Right renal cortex interstitium (tissue), 3 donors: Measurements from ENCODE around the gene FGD6. TPM values are rescaled to one million over a fixed set of nuclear protein-coding genes. Genes with fewer than 3 reads are reported as not detected.
A peak's percentile ranks its signal among the peaks of the same experiment; 100 is the strongest.
"Not testable (repeated sequence)": the region's sequence is repeated elsewhere in the genome, so short reads cannot be mapped to it uniquely, and the experiment has no call there.

Experiments used
- DNase-seq, 3 donors: peaks; one replicate each; pipeline ENCODE4 v3.0.0-alpha.2; 2013; ENCODE audit warnings: low read depth in 3 of 3, low spot score in 2 of 3
- polyA plus RNA-seq, 3 donors: library from polyadenylated mRNA; unstranded; fragments of 120-200 nt; gene quantifications; one replicate each; pipeline ENCODE4 v1.2.1, GENCODE V29; 2013; ENCODE audit not compliant: insufficient read length in 3 of 3

The FGD6 gene
- polyA plus RNA-seq, 3 donors, result 9.9 to 10.4 (median 10.2) TPM

DNA sequence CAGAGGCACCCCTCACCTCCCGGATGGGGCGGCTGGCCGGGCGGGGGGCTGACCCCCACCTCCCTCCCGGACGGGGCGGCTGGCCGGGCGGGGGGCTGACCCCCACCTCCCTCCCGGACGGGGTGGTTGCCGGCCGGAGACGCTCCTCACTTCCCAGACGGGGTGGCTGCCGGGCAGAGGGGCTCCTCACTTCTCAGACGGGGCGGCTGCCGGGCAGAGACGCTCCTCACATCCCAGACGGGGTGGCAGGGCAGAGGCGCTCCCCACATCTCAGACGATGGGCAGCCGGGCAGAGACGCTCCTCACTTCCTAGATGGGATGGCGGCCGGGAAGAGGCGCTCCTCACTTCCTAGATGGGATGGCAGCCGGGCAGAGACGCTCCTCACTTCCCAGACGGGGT is 18.4 kb upstream of the FGD6 start:
- DNase-seq, result not testable (repeated sequence)

DNA sequence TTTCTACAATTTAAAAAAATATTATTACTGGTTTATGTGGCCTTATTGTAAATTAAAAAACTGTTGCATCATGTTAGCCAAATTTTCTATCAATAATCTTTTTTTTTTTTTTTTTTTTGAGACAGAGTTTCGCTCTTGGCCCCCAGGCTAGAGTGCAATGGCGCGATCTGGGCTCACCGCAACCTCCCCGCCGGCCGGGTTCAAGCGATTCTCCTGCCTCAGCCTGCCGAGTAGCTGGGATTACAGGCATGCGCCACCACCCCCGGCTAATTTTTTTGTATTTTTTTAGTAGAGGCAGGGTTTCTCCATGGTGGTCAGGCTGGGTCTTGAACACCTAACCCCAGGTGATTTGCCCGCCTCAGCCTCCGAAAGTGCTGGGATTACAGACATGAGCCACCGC is 16.9 kb upstream of the FGD6 start:
- DNase-seq, result not testable (repeated sequence)

DNA sequence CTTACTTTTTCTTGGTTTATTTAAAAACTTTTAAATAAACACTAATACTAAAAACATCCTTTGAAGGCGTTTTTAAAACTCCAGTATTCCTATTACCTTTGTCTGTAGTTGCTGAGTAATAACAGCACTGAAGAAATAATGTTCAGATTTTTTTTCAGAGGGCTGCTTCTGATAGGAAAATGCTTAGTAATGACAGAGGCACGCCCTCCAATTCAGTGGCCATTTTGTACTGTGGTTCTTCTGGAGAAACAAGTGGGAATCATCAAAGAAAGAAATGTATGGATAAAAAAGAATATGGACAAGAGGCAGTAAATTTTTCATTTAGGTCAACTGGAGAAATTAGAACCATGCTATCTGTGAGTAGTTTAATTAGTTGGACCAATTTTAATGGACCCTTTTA is 13.9 kb upstream of the FGD6 start:
- DNase-seq, result no peak

DNA sequence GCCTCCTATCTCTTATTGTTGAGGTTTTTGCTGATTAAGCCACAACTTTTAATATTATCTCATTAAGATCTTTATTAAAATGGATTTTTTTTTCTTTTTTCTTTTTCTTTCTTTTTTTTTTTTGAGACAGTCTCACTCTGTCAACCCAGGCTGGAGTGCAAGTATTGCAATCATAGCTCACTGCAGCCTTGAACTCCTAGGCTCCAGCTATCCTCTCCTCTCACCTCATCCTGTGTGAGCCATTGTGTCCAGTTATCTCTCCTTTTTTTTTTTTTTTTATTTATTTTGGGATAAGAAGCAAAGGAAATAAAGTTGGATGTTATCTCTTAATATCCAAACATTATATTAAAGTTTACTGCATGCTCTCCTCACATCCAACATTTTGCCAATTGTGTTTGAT is 13.0 kb upstream of the FGD6 start:
- DNase-seq, result no peak

DNA sequence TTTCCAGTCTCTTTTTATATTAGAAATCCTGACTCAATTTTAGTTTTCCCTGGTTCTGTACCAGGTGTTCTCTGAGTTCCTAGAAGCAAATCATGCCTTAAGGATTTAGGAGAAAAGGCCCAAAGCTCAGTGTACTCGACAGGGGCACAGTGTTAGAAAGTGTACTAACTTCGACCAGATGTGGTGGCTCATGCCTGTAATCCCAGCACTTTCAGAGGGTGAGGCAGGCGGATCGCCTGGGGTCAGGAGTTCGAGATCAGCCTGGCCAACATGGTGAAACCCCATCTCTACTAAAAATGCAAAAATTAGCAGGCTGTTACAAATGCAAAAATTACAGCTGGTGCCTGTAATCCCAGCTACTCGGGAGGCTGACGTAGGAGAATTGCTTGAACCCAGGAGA is 12.4 kb upstream of the FGD6 start:
- DNase-seq, result no peak

DNA sequence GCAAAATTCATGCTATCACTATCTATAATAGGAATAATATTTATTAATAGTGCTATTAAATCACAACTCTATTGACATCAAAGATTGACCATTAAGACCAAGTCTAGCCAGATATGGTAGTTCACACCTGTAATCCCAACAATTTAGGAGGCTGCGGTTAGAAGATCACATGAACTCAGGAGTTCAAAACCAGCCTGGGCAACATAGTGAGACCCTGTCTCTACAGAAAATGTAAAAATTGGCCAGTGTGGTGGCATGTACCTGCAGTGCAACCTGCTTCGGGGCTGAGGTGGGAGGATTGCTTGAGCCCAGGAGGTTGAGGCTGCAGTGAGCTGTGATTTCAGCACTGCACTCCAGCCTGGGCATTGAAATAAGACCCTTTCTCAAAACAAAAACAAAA is 11.3 kb upstream of the FGD6 start:
- DNase-seq, result no peak

DNA sequence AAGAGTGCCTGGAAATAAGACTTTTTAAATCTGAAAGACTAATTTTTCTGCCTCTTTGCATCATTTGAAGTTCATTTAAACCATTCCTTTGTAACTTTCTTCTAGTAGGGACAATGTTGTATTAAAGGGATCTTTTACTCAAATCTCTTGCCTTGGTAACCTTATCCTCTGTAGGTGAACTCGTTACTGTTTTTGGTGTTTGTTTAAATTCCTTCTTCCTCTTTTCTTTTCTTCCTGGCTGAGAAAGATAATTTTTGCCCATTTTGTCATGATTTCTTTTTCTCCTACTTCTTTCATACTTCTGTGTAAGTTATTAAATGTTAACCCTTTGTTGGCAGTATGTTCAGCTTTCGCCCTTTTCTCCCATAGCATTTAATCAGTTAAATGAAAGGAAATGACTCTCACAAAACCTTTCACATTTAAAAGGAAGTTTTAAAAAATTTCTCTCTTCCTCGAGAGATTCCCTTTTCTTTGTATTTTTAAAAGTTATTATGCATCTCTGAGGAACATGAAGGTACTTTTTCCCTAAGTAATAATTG is 10.6 kb upstream of the FGD6 start:
- no peak for DNase-seq

DNA sequence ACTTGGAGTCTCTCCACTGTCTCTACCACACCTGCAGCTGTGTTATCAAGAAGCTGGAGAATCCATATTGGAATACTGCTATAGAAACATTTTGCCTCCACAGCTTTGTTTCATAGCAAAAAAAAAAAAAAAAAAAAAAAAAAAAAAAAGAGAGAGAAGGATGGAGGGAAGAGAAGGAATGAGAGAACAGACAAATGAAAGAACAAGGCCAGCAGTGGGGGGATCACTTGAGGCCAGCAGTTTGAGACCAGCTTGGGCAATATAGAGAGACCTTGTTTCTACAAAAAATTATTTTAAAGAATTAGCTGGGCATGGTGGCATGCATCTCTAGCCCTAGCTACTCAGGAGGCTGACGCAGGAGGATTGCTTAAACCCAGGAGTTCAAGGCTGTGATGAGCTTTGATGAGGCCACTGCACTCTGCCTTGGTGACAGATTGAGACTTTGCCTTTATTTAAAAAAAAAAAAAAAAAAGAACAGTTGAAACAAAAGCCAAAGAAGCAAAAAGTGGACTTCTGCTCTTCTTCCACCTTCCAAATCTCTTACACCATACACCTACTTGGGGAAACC is 8.5 kb upstream of the FGD6 start:
- DNase-seq, result no peak

DNA sequence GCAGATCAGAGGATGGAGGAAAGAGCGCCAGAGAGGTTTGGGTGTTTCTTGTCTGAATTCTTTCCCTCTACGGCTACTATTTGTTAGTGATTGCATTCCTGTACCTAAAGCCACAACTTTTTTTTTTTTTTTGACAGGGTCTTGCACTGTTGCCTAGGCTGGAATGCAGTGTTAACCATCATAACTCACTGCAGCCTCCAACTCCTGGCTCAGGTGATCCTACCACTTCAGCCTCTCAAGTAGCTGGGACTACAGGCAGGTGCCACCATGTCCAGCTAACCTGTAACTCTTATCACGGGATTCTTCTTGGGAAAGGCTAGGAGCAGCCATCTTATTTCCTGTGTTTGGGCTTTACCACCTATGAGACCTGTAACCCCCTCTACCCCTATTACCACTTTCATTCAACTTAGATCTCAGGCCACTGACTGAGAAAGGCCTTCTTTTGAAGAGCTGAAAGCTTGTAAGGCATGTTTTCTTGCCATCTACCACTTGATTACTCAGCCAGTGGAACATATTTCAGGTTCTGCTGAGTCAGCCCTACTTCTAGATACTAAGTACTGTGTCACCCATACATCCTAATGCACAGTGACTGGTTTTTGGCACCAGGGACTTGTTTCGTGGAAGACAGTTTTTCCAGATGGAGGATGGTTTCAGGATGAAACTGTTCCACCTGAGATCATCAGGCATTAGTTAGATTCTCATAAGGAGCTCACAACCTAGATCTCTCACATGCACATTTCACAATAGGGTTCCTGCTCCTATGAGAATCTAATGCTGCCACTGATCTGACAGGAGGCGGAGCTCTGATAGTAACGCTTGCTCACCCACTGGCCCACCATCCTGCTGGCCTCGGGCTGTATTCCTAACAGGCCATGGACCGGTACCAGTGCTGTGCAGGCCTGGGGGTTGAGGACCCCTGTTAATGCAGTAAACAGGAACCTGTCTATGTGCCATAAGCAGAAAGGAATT is 7.2 kb upstream of the FGD6 start:
- DNase-seq, result no peak

DNA sequence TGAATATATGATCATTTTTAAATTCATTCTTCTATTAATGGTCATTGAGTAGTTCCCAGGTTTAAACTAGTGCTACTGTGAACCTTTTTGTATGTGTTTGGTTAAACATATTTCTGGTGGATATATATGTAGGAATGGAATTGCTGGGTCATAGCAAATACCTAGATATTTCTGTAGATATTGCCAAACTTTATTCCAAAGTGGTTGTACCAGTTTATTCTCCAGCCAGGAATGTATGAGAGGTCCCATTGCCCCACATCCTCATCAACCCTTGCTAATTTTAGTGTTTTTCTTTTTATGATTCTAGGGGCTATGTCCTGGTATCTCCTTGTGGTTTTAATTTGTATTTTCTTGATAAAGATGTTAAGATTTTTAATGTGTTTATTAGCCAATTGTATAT is 3.5 kb upstream of the FGD6 start:
- DNase-seq, result no peak

DNA sequence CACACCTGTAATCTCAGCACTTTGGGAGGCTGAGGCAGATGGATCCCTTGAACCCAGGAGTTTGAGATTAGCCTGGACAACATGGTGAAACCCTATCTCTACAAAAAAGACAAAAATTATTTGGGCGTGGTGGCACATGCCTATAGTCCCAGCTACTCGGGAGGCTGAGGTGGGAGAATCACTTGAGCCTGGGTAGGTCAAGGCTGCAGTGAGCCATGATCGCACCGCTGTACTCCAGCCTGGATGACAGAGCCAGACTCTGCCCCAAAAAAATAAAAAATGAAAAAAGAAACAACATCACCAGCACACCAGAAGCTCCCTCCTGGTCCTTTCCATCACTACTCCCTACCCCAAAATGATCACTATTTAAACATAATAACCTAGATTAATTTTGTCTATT is 2.9 kb upstream of the FGD6 start:
- no peak for DNase-seq

DNA sequence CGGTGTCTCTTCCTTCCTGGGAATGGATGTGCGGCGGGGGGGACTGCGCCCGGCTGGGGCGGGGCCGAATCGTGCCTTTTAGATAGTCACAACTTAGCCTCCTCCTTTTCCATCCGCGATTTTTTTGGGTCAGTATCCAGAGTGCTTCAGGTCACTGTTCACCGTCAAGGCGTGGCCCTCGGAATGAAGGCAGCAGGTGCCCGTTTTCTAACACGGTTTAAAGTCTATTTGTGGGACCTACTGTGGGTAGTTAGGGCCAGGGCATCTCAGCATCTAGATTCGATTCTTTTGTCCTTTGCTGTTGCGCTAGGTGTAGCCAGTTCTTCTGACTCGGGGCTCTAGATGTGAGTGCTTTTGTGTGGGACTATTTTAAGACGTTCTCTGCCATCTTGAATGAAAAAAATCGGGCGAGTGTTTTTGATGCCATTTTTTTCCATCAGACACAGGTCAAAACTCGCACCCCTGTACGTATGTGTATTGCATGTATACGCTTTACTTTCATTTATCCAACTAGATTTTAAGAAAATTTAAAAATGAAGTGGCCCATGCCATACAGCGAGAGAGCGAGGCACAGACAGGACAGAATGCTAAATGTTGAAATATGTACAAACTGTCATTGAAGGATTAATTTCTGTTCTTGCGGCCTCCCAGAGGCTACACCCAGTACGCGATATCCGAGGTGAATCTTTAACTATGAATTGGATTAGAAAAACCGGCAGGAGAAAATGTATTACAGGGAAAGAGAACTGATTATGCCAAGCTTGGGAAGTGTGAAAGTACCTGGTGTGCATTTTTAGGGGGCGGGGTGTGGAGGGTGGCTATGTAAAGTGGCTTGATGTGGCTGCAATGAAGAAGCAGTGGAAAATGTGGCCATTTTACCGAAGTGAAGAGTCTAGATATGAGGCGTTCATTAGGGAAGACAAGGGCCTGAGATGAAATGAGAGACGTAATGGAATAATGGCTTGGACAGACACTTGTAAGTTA is 1.2 kb upstream of the FGD6 start:
- peak; percentile 37 to 64 (median 53) for DNase-seq

DNA sequence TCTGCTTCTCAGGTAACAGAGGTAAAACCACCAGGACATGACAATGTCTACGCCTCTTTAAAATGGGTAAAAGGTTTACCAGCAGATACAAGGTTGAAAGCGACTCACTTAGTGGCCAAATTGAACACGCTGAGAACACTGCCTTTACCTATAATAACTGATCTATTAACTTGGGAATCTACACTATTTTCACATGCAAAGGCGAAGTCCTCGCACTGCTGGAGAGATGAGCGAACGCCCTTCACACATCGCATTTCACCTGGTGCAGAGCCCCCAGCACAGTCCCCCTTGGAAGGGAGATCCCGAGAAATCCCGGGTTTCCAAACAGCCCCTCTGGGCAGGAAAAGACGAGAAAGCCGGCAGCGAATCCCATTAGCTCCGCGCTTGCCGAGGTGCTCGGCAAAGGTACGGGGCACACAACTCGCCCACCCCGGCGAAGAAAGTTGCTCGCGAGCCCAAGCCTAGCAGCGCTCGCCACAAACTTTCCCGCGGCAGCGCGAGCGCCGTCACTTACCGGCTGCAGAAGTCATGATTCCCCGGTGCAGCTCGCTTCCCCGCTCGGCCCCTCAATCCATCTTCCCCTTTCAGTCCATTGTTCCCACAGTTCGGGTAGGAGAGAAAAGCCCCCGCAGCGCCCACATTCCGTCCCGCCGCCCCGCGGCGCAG is 423 bp downstream of the FGD6 start:
- DNase-seq, result no peak

DNA sequence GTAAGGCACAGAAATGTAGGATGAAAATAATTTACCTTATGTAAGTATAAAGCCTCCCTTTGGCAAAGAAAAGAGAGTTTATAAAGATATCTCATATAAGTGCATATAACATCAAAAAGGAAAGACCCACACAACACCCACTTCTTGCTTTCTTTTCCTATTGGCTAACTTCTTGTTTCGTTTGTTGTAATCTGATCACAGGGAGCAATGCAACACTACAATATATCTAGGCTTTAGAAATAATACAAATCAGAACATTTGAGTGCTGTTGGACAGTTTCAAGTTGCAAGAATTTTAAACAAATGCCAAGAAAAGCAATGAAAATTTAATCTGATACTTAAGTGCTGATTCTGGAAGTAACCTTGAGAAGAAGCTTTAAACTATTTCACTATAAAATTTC is 1.3 kb downstream of the FGD6 start:
- DNase-seq, result no peak

DNA sequence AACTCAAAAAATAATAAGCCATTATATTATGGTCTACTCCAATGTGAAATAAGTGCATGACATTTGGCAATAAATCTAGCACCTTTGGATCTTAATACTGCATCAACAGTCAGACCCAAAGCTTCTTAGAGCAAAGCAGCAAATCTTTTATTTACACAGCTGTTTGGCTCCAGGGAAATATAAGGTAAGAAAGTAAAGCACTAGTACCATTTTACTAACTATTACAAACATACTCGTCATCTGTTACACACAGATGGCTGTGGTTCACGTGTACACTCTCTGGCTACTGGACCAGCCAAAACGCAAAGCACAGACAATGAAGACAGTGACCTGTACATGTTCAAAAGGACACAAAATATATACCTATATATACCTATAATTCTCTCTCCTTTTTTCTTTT is 2.8 kb downstream of the FGD6 start:
- DNase-seq, result no peak

DNA sequence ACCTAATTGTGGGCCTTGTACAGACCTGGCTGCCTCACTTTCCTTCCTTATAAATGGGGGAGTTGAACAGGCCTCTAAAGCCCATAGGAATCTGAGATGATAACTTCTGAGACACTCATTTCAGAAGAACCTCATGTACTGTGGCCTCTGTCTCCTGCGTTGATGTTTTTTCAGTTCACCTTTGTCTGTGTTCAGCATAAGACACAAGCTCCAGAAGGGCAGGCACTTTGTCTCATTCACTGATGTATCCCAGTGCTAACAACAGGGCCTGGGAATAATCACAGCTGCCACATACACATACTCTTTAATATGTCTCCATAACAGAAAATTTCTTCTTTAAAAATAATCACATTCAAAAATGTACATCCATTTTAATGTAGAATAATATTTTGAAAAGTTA is 3.3 kb downstream of the FGD6 start:
- DNase-seq, result no peak

DNA sequence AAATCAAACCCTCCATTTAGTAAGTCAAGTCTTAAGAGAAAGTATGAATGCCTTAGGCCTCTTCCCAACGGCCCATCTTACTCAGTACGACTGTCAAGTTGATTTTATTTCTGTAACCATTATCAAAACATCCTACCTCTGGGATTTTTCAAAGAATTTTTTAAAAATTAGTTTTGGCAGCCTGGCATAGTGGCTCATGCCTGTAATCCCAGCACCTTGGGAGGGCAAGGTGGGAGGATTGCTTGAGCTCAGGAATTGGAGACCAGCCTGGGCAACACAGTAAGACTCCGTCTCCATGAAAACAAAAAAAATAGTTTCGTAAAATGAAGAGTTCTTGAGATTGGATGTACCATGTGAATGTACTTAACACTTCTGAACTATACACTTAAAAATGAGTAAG is 4.1 kb downstream of the FGD6 start:
- no peak for DNase-seq

DNA sequence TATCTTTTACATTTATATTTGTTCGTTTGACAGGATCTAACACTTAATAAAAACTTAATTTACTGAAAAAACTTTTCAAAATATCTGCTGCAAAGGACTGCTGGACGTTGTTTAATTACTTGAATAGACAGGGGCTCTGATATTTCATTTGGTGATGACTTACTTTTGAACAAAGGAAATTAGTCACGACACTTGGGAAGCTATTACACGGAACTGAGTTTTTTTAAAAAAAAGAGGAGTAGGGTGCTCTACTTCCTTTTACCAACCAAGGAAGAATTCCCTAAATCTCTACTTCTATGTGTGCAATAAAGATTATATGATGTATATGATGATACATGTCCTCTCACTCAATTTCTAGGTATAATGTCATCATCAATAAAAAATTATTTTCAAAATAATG is 4.7 kb downstream of the FGD6 start:
- no peak for DNase-seq

DNA sequence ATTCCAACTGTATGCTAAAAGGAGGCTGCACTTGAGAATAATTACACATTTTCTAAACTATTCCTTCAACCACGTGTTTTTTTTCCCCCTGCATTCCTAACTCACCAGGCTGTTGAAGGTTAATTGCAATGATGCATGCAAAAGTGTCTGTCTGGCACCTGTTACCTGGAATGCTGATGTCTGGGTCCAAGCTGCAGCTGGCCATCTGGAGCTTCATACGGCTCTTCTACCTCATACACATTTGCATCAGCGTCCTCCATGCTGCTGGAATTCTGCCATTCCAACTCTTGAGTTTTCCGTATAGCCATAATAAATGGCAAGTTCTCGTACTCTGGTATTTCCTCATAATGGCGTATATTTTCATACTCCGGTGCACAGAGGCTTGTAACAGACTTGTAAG is 8.6 kb downstream of the FGD6 start:
- no peak for DNase-seq

DNA sequence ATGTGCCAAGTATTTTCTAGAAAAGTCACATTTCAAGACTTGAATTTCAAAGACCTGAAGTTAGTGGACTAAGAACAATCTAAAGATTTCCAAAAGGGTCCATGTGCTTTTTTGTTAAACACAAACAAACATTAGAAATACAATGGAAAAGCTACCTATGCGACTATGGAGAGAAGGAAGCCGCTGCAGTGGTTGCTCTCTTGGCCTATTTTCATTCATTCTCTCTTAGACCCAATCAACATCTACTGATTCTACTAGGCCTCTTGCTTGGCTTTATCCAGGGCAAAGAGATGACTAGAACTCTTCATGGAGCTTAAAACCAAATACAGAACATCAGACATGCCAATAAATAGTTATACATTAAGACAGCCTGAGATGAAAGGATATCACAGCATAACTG is 9.9 kb downstream of the FGD6 start:
- no peak for DNase-seq
